IMR-90 (cell line): ENCODE results near the gene S100A3. TPM values are rescaled to one million over a fixed set of nuclear protein-coding genes. Genes with fewer than 3 reads are reported as not detected.

Experiments used
- ATAC-seq: fragments of 200-7000 bp; cut with Tn5 transposase; 2 replicates; pipeline ENCODE4 v1.9.1; 2020; ENCODE audit warnings: low read depth, mild to moderate bottlenecking, moderate library complexity
- BruUV-seq: library from RNA; stranded (reverse); fragments of 400-500 nt; replicated peaks from 2 replicates; lab custom pipeline; 2021; lab: Mats Ljungman, UMichigan
- CTCF ChIA-PET: fragments of 300-600 bp; formaldehyde crosslinking; extraction: SDS; loops from one replicate; lab custom pipeline; 2021; ENCODE audit warnings: antibody characterized with exemption; lab: Yijun Ruan, JAX
- POLR2A ChIA-PET: fragments of 300-600 bp; sonication (Branson Sonifier 250); formaldehyde crosslinking; loops from one replicate; lab custom pipeline; 2022; ENCODE audit warnings: antibody characterized with exemption; ENCODE audit not compliant: unreplicated experiment; lab: Charles Lee
- DNase-seq: peaks from one replicate; pipeline ENCODE4 v3.0.0; 2013
- H2AFZ ChIP-seq: replicated peaks from 2 replicates; pipeline ENCODE3; 2013; ENCODE audit warnings: low read length, mild to moderate bottlenecking; ENCODE audit not compliant: poor library complexity
- H2AK5ac ChIP-seq: 2 replicates; pipeline ENCODE4 v1.6.1; 2013; ENCODE audit warnings: low read depth, low read length, inconsistent platforms
- H2AK9ac ChIP-seq: replicated peaks from 2 replicates; pipeline ENCODE3; 2013; ENCODE audit warnings: mild to moderate bottlenecking, low read depth, low read length, moderate library complexity; ENCODE audit not compliant: poor library complexity
- H2BK120ac ChIP-seq: 2 replicates; pipeline ENCODE4 v1.6.1; 2013; ENCODE audit warnings: low read depth, low read length, inconsistent platforms
- H2BK15ac ChIP-seq: 3 replicates; pipeline ENCODE4 v1.6.1; 2013; ENCODE audit warnings: low read depth, low read length, inconsistent platforms
- H2BK20ac ChIP-seq: 2 replicates; pipeline ENCODE4 v1.6.1; 2013; ENCODE audit warnings: low read depth, mild to moderate bottlenecking, inconsistent platforms, low read length, moderate library complexity
- H2BK5ac ChIP-seq: 2 replicates; pipeline ENCODE4 v1.6.1; 2013; ENCODE audit warnings: mild to moderate bottlenecking, low read depth, low read length, inconsistent platforms; ENCODE audit not compliant: poor library complexity, severe bottlenecking
- H3K14ac ChIP-seq: replicated peaks from 2 replicates; pipeline ENCODE4 v1.6.1; 2013; ENCODE audit warnings: low read depth, low read length, inconsistent platforms
- H3K18ac ChIP-seq: 2 replicates; pipeline ENCODE4 v1.6.1; 2013; ENCODE audit warnings: low read depth, low read length, control low read depth
- H3K23ac ChIP-seq: 2 replicates; pipeline ENCODE4 v1.6.1; 2013; ENCODE audit warnings: low read depth, low read length, inconsistent platforms
- H3K27ac ChIP-seq: 2 replicates; pipeline ENCODE4 v1.5.1; 2013; ENCODE audit warnings: mild to moderate bottlenecking, control low read depth, low read length; ENCODE audit not compliant: insufficient read depth
- H3K27me3 ChIP-seq: 2 replicates; pipeline ENCODE4 v1.6.1; 2013; ENCODE audit warnings: low read length; ENCODE audit not compliant: control insufficient read depth, insufficient read depth
- H3K36me3 ChIP-seq: 2 replicates; pipeline ENCODE4 v1.6.1; 2013; ENCODE audit warnings: low read length, mixed read lengths; ENCODE audit not compliant: control insufficient read depth, insufficient read depth
- H3K4ac ChIP-seq: 2 replicates; pipeline ENCODE4 v1.6.1; 2013; ENCODE audit warnings: low read depth, low read length, inconsistent platforms
- H3K4me1 ChIP-seq: 2 replicates; pipeline ENCODE4 v1.6.1; 2013; ENCODE audit warnings: low read length, mixed read lengths; ENCODE audit not compliant: control insufficient read depth, insufficient read depth
- H3K4me2 ChIP-seq: 2 replicates; pipeline ENCODE4 v1.6.1; 2013; ENCODE audit warnings: low read depth, mild to moderate bottlenecking, control low read depth, low read length, moderate library complexity
- H3K4me3 ChIP-seq: 2 replicates; pipeline ENCODE4 v1.5.1; 2013; ENCODE audit warnings: low read depth, mild to moderate bottlenecking, control low read depth, low read length, moderate library complexity; ENCODE audit not compliant: insufficient read depth
- H3K56ac ChIP-seq: 2 replicates; pipeline ENCODE4 v1.6.1; 2013; ENCODE audit warnings: low read length, inconsistent platforms; ENCODE audit not compliant: insufficient read depth; ENCODE audit errors: extremely low read depth
- H3K79me1 ChIP-seq, 2 experiments: 2 replicates each; pipeline ENCODE4 v1.6.1; 2013; ENCODE audit warnings: low read length in 2 of 2, inconsistent platforms in 1 of 2, low read depth in 1 of 2
- H3K9ac ChIP-seq: 2 replicates; pipeline ENCODE4 v1.6.1; 2013; ENCODE audit warnings: low read depth, low read length, control low read depth
- H3K9me1 ChIP-seq: 2 replicates; pipeline ENCODE4 v1.6.1; 2013; ENCODE audit warnings: low read length, inconsistent platforms; ENCODE audit not compliant: insufficient read depth
- H3K9me3 ChIP-seq: 2 replicates; pipeline ENCODE4 v1.6.1; 2013; ENCODE audit warnings: low read length; ENCODE audit not compliant: control insufficient read depth, insufficient read depth
- H4K20me1 ChIP-seq: 2 replicates; pipeline ENCODE4 v1.6.1; 2013; ENCODE audit warnings: low read length, inconsistent platforms; ENCODE audit not compliant: insufficient read depth
- H4K5ac ChIP-seq: 2 replicates; pipeline ENCODE4 v1.6.1; 2013; ENCODE audit warnings: mild to moderate bottlenecking, low read depth, low read length, control low read depth
- H4K8ac ChIP-seq, 2 experiments: 2 replicates each; pipeline ENCODE4 v1.6.1; 2013; ENCODE audit warnings: low read depth in 2 of 2, low read length in 2 of 2, control low read depth in 1 of 2, inconsistent platforms in 1 of 2
- H4K91ac ChIP-seq: 2 replicates; pipeline ENCODE4 v1.6.1; 2013; ENCODE audit warnings: low read depth, low read length, inconsistent platforms; ENCODE audit not compliant: insufficient read depth
- BHLHE40 ChIP-seq: fragments of 150-350 bp; IDR thresholded peaks from 2 replicates; pipeline ENCODE4 v1.6.1; 2016; ENCODE audit warnings: mild to moderate bottlenecking, low read depth, low read length
- CEBPB ChIP-seq: IDR thresholded peaks from 2 replicates; pipeline ENCODE4 v1.6.1; 2012; ENCODE audit warnings: low read depth, low read length, improper control_type of control experiment
- CHD1 ChIP-seq: IDR thresholded peaks from 2 replicates; pipeline ENCODE4 v1.6.1; 2012; ENCODE audit warnings: low read depth, low read length, improper control_type of control experiment
- ELK1 ChIP-seq: fragments of 150-350 bp; IDR thresholded peaks from 2 replicates; pipeline ENCODE4 v1.6.1; 2016; ENCODE audit warnings: low read depth, mild to moderate bottlenecking, low read length, moderate library complexity, borderline replicate concordance
- FOS ChIP-seq: fragments of 150-350 bp; IDR thresholded peaks from 2 replicates; pipeline ENCODE4 v1.6.1; 2016; ENCODE audit warnings: low read depth, low read length
- MAFK ChIP-seq: IDR thresholded peaks from 2 replicates; pipeline ENCODE4 v1.6.1; 2012; ENCODE audit warnings: low read depth, low read length, improper control_type of control experiment
- MAZ ChIP-seq: IDR thresholded peaks from 2 replicates; pipeline ENCODE4 v1.6.1; 2012; ENCODE audit warnings: low read depth, mild to moderate bottlenecking, low read length, improper control_type of control experiment, moderate library complexity, borderline replicate concordance
- MXI1 ChIP-seq: IDR thresholded peaks from 2 replicates; pipeline ENCODE4 v1.6.1; 2012; ENCODE audit warnings: low read depth, mild to moderate bottlenecking, low read length, moderate library complexity, borderline replicate concordance
- NFE2L2 ChIP-seq: fragments of 150-350 bp; IDR thresholded peaks from 2 replicates; pipeline ENCODE4 v1.6.1; 2016; ENCODE audit warnings: low read depth, mild to moderate bottlenecking, low read length
- POLR2A ChIP-seq: IDR thresholded peaks from 2 replicates; pipeline ENCODE4 v1.6.1; 2012; ENCODE audit warnings: mild to moderate bottlenecking, low read depth, low read length
- RAD21 ChIP-seq: IDR thresholded peaks from 2 replicates; pipeline ENCODE4 v1.6.1; 2012; ENCODE audit warnings: low read length, improper control_type of control experiment
- RCOR1 ChIP-seq: IDR thresholded peaks from 2 replicates; pipeline ENCODE4 v1.6.1; 2012; ENCODE audit warnings: mild to moderate bottlenecking, low read length, improper control_type of control experiment; ENCODE audit not compliant: insufficient replicate concordance
- RFX5 ChIP-seq: IDR thresholded peaks from 2 replicates; pipeline ENCODE4 v1.8.0; 2012; ENCODE audit warnings: low read depth, mild to moderate bottlenecking, low read length, moderate library complexity
- SMC3 ChIP-seq: fragments of 150-350 bp; IDR thresholded peaks from 2 replicates; pipeline ENCODE4 v1.6.1; 2016; ENCODE audit warnings: low read depth, mild to moderate bottlenecking, antibody characterized with exemption, low read length, moderate library complexity
- WGBS, 2 experiments: methylation state at CpG; one replicate each; pipeline versions ENCODE4 v1.1.5 to v1.1.7; 2013; ENCODE audit warnings: missing lambda C conversion rate in 2 of 2; ENCODE audit not compliant: insufficient read length in 1 of 2; ENCODE audit errors: extremely low coverage in 2 of 2; 5-methylcytosine and 5-hydroxymethylcytosine counted together
- dilution Hi-C: fragments of 300-500 bp; cut with HindIII; formaldehyde crosslinking; loops from one replicate; pipeline ENCODE4 v1.14.3; 2018; ENCODE audit warnings: low sequenced_read_pairs; ENCODE audit not compliant: unreplicated experiment
- in situ Hi-C: fragments of 300-500 bp; cut with MboI; formaldehyde crosslinking; loops from 3 replicates; pipeline ENCODE4 v1.14.3; 2019; ENCODE audit warnings: low sequenced_read_pairs, inconsistent platforms, mixed read lengths
- intact Hi-C: fragments of 100-400 bp; cut with micrococcal nuclease; formaldehyde crosslinking; loops from 2 replicates; pipeline ENCODE4 v1.10.0; 2022
- polyA plus RNA-seq, 3 experiments: library from polyadenylated mRNA; depleted of rRNA; stranded (reverse); fragments of >200 nt; gene quantifications; 2 replicates each; pipeline ENCODE4 v1.2.3, GENCODE V29; 2012; ENCODE audit warnings: low replicate concordance in 1 of 3
- total RNA-seq: library from RNA; depleted of rRNA; stranded (reverse); fragments of >200 nt; gene quantifications from 2 replicates; pipeline ENCODE4 v1.2.3, GENCODE V29; 2012
- TF ChIP-seq, protein P1 (sequence below): fragments of 150-350 bp; IDR thresholded peaks from 2 replicates; pipeline ENCODE4 v1.6.1; 2017; ENCODE audit warnings: mild to moderate bottlenecking, antibody characterized with exemption, low read length, low read depth
- TF ChIP-seq, protein P2 (sequence below): conservative IDR thresholded peaks from 2 replicates; pipeline ENCODE4 v1.5.1; 2012; ENCODE audit warnings: mild to moderate bottlenecking, low read depth, low read length, improper control_type of control experiment

S100A3 gene
- total and polyA plus RNA-seq, 2 of the 4 experiments (the other 2 are of a cell fraction), result 2.9 to 4.5 TPM

- no peak overlapping the region for H2AK9ac ChIP-seq
- H3K9me3 ChIP-seq, result no peaks in the 10 kb centered on the region
- H4K20me1 ChIP-seq, result no peaks in the 10 kb centered on the region
- in situ Hi-C loops (no loop called here), intact Hi-C loops (no loop called here), dilution Hi-C loops (no loop called here)
- DNase-seq (no peak), ATAC-seq (0 out of 2 replicates have a peak, but pooled peaks have one; percentile 47)
- WGBS, 2 experiments, result 0% methylated on average over 1 of the region's 4 CpGs; no CpG with 5 or more reads in 1 of the 2 experiments
- no peak overlapping the region for H2BK120ac ChIP-seq
- H4K8ac ChIP-seq, result no peak overlapping the region
- H3K27me3 ChIP-seq, result no peaks in the 10 kb centered on the region
- ChIA-PET POLR2A (no interaction called here), CTCF (interaction anchor here (0.8 to 1.1 kb wide), 2 partner anchors 20 to 35 kb away, joined by 3 read pairs; partner anchors contain the start of gene S100A13)
- no peaks in the 10 kb centered on the region for H3K36me3 ChIP-seq
- no peak overlapping the region for H2BK5ac ChIP-seq
- H3K4ac ChIP-seq, result no peak overlapping the region
- no peak overlapping the region for H3K4me3 ChIP-seq
- no peaks in the 10 kb centered on the region; the same call in 1 of the 2 replicates for H3K9me1 ChIP-seq
- H3K18ac ChIP-seq, result no peak overlapping the region
- no peak overlapping the region for H3K23ac ChIP-seq
- H3K27ac ChIP-seq, result no peak overlapping the region
- H3K14ac ChIP-seq, result 0 out of 2 replicates have a peak overlapping the region, but pooled peaks have one; percentile 55
- H4K5ac ChIP-seq, result no peak overlapping the region
- TF ChIP-seq ELK1 (no peak), SMC3 (no peak), CHD1 (no peak), NFE2L2 (no peak), RFX5 (no peak), POLR2A (no peak), MAZ (no peak), RCOR1 (no peak), BHLHE40 (no peak), MXI1 (no peak), CEBPB (no peak), RAD21 (no peak), MAFK (no peak), FOS (no peak)
- TF ChIP-seq, protein P1, sequence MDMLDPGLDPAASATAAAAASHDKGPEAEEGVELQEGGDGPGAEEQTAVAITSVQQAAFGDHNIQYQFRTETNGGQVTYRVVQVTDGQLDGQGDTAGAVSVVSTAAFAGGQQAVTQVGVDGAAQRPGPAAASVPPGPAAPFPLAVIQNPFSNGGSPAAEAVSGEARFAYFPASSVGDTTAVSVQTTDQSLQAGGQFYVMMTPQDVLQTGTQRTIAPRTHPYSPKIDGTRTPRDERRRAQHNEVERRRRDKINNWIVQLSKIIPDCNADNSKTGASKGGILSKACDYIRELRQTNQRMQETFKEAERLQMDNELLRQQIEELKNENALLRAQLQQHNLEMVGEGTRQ, result no peak
- TF ChIP-seq, protein P2, sequence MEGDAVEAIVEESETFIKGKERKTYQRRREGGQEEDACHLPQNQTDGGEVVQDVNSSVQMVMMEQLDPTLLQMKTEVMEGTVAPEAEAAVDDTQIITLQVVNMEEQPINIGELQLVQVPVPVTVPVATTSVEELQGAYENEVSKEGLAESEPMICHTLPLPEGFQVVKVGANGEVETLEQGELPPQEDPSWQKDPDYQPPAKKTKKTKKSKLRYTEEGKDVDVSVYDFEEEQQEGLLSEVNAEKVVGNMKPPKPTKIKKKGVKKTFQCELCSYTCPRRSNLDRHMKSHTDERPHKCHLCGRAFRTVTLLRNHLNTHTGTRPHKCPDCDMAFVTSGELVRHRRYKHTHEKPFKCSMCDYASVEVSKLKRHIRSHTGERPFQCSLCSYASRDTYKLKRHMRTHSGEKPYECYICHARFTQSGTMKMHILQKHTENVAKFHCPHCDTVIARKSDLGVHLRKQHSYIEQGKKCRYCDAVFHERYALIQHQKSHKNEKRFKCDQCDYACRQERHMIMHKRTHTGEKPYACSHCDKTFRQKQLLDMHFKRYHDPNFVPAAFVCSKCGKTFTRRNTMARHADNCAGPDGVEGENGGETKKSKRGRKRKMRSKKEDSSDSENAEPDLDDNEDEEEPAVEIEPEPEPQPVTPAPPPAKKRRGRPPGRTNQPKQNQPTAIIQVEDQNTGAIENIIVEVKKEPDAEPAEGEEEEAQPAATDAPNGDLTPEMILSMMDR, result no peak
- H4K91ac ChIP-seq, result no peak overlapping the region
- H2AFZ ChIP-seq, result no peak overlapping the region
- H2BK15ac ChIP-seq, result no peak overlapping the region
- H3K4me2 ChIP-seq, result no peak overlapping the region; the same call in 1 of the 2 replicates
- no peak overlapping the region for H2AK5ac ChIP-seq
- H2BK20ac ChIP-seq, result no peak overlapping the region
- no peak overlapping the region; the same call in 1 of the 2 replicates for H3K9ac ChIP-seq
- no peak overlapping the region for H3K56ac ChIP-seq
- no TSS peak for BruUV-seq
- peaks cover 0 to 5% of the 10 kb centered on the region in 2 experiments; a peak in 2 of 4 replicates for H3K79me1 ChIP-seq
- H3K4me1 ChIP-seq, result 0 out of 2 replicates have a peak, but pooled peaks cover 3% of the 10 kb centered on the region
These were observed 43.7 kb upstream of the S100A3 start for GRCh38 chr1:153592748-153593147.
